ENCODE data around the gene FAM174A. TPM values are rescaled to one million over a fixed set of nuclear protein-coding genes. Genes with fewer than 3 reads are reported as not detected.

The FAM174A gene
- total RNA-seq, 1 donor from 2014 or later: 4.0 TPM

DNA sequence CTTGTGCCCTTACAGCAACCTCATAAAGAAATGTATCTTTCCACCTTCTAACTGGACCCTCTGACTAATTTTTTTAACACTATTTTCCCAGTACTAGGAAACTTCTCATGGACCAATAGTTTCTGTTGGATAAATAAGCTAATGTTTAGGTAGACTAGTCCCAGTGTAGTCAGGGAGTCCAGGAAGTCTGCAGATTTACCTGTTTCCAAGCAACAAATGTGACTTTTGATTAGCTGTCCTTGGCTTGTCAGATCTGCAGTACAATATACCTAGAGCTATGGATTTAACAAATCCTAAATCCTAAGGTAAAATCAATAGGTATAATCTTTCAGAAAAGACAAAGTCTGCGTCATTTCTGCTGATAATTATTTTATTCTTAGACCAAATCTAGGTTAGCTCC, 55.7 kb downstream of the FAM174A start:
- Mint-ChIP-seq H3K9me3 (no peaks in the 10 kb centered on the region), H3K27me3 (ENCODE audit: low read depth) (no peaks in the 10 kb centered on the region), H3K4me3 (no peak overlapping the region), H3K36me3 (ENCODE audit: low read depth) (peaks cover 3% of the 10 kb centered on the region), H3K27ac (ENCODE audit: unreplicated experiment) (no peak overlapping the region), H3K4me1 (no peaks in the 10 kb centered on the region)
- TF ChIP-seq, protein P1, sequence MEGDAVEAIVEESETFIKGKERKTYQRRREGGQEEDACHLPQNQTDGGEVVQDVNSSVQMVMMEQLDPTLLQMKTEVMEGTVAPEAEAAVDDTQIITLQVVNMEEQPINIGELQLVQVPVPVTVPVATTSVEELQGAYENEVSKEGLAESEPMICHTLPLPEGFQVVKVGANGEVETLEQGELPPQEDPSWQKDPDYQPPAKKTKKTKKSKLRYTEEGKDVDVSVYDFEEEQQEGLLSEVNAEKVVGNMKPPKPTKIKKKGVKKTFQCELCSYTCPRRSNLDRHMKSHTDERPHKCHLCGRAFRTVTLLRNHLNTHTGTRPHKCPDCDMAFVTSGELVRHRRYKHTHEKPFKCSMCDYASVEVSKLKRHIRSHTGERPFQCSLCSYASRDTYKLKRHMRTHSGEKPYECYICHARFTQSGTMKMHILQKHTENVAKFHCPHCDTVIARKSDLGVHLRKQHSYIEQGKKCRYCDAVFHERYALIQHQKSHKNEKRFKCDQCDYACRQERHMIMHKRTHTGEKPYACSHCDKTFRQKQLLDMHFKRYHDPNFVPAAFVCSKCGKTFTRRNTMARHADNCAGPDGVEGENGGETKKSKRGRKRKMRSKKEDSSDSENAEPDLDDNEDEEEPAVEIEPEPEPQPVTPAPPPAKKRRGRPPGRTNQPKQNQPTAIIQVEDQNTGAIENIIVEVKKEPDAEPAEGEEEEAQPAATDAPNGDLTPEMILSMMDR (conservative IDR thresholded peaks at IDR 0.05): no peak
- no peak for DNase-seq (ENCODE audit: low read depth, low spot score)

DNA sequence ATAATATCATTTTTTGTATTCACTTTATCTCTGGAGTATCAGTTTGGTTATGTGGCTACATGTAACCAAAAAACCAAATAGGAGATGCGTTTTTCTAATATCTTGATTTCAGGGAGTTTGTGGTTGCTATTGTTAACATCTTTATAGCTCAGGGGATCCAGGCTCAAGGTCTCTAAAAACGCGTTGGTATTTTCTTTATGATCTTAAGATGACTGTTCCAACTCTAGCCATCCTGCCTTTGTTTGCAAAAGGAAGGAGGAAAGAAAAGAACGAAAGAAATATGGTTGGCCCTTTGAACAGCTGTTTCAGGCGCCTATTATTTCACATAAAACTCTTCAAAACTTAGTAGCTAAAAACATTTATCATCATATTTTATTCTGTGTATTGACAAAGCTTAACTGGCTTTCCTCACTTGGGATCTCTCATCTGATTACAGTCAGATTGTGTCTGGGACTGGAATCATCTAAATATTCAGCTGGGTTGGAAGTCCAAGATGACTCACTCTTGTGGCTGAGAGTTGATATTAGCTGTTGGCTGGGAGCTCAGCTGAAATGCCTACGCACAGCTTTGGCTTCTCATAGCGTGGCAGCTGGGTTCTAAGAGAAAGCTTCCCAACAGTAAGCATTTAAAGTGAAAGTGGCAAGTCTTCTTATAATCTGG, 60.1 kb downstream of the FAM174A start:
- Mint-ChIP-seq H3K27ac (ENCODE audit: unreplicated experiment) (no peak overlapping the region), H3K4me3 (no peak overlapping the region), H3K4me1 (no peaks in the 10 kb centered on the region), H3K27me3 (ENCODE audit: low read depth) (no peaks in the 10 kb centered on the region), H3K36me3 (ENCODE audit: low read depth) (no peaks in the 10 kb centered on the region), H3K9me3 (no peaks in the 10 kb centered on the region)
- TF ChIP-seq, protein P1 (conservative IDR thresholded peaks at IDR 0.05): no peak
- DNase-seq (ENCODE audit: low read depth, low spot score): no peak

DNA sequence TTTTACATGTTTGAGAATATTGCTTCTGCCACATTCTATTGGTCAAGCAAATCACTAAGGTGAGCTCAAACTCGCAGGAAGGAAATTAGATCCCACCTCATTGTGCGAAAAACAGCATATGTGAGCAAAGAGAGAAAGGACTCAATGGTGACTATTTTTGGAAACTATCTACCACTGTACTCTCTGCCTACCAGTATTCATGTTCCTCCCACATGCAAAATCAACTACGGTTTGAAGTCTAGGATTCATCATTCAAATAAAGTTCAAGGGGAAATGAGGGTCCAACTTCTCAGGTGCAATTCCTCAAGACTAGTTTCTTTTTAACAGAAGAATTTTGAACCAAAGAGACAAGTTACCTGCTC, 60.6 kb downstream of the FAM174A start:
- TF ChIP-seq, protein P1 (conservative IDR thresholded peaks at IDR 0.05): no peak
- Mint-ChIP-seq H3K4me1 (no peaks in the 10 kb centered on the region), H3K27me3 (ENCODE audit: low read depth) (no peaks in the 10 kb centered on the region), H3K27ac (ENCODE audit: unreplicated experiment) (no peak overlapping the region), H3K36me3 (ENCODE audit: low read depth) (no peaks in the 10 kb centered on the region), H3K9me3 (no peaks in the 10 kb centered on the region), H3K4me3 (no peak overlapping the region)
- no peak for DNase-seq (ENCODE audit: low read depth, low spot score)

DNA sequence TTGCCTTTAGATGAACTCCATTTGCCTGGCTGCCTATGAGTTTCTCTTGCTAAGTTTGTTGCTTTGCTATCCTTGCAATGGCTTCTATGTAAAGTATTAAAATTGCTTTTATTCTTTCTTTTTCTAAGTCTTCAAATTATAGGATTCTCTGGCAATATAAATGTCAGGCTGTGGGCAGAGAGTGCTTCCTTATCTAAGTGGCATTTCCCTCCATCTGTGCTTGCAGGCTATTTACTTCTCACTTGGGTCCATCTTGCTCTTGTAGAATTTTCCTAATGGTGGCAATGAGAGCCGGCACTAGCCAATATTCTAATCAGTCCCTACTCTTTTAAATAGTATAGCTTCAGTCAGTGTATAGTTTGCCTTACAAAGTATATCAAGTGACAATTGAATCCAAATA, 63.3 kb downstream of the FAM174A start:
- no peak overlapping the region for H3K27ac Mint-ChIP-seq (ENCODE audit: unreplicated experiment)
- TF ChIP-seq, protein P1 (conservative IDR thresholded peaks at IDR 0.05): no peak
- H3K4me1 Mint-ChIP-seq: no peaks in the 10 kb centered on the region
- no peaks in the 10 kb centered on the region for H3K27me3 Mint-ChIP-seq (ENCODE audit: low read depth)
- H3K36me3 Mint-ChIP-seq (ENCODE audit: low read depth): no peaks in the 10 kb centered on the region
- no peaks in the 10 kb centered on the region for H3K9me3 Mint-ChIP-seq
- DNase-seq (ENCODE audit: low read depth, low spot score): no peak
- no peak overlapping the region for H3K4me3 Mint-ChIP-seq

DNA sequence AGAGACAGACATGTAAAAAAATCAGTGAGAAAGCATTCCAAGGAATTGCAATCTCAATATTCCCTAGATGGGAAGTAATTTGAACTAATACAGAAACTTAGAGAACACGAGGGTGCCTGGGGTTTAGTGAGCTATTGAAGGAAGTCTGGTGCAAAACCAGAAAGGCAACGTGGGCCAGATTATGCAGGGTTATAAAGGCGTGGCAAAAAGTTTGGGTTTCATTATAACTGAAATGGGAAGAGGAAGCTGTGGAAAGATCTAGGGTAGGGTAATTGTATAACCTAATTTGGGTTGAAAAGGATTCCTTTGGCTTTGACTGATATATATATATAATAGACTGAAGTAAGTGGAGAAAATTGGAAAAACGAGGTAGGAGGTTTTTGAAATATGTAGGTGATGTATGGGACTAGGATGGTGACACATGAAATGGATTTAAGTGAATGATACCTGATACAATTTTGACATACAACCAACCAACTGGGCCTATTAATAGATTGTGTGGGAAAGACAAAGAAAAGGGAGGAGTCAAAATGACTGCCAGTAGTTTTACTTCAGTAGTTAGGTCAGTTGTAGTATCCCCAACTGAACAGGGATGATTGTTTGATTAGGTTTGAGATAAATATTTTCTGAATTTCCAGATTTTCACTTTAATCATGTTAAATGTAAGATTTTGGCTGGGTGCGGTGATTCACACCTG, 65.3 kb downstream of the FAM174A start:
- no peak overlapping the region for H3K4me3 Mint-ChIP-seq
- H3K9me3 Mint-ChIP-seq: no peaks in the 10 kb centered on the region
- no peaks in the 10 kb centered on the region for H3K27me3 Mint-ChIP-seq (ENCODE audit: low read depth)
- TF ChIP-seq, protein P1 (conservative IDR thresholded peaks at IDR 0.05): no peak
- DNase-seq (ENCODE audit: low read depth, low spot score): no peak
- H3K27ac Mint-ChIP-seq (ENCODE audit: unreplicated experiment): no peak overlapping the region
- no peaks in the 10 kb centered on the region for H3K36me3 Mint-ChIP-seq (ENCODE audit: low read depth)
- H3K4me1 Mint-ChIP-seq: no peaks in the 10 kb centered on the region

Data from neural crest cell (in vitro differentiated cells).